SK-N-MC (cell line): ENCODE data around the gene SPON2.

Experiments
- DNase-seq: peaks from one replicate; pipeline ENCODE4 v3.0.0-alpha.2; 2011; ENCODE audit warnings: low read depth, low spot score
- H3K27ac ChIP-seq: fragments of 200-600 bp; sonication (generic); 2 replicates; pipeline ENCODE4 v1.5.1; 2016; ENCODE audit warnings: mixed run types
- H3K36me3 ChIP-seq: fragments of 200-600 bp; sonication (generic); 2 replicates; pipeline ENCODE4 v1.6.1; 2017; ENCODE audit warnings: antibody characterized with exemption, low read length, mixed read lengths; ENCODE audit not compliant: insufficient read depth
- H3K4me3 ChIP-seq: fragments of 200-600 bp; sonication (generic); 2 replicates; pipeline ENCODE4 v1.5.1; 2016
- H3K9ac ChIP-seq: fragments of 200-600 bp; sonication (generic); 2 replicates; pipeline ENCODE4 v1.8.0; 2017; ENCODE audit warnings: mixed run types, mixed read lengths; ENCODE audit not compliant: insufficient read length
- H3K9me3 ChIP-seq: fragments of 200-600 bp; sonication (generic); 2 replicates; pipeline ENCODE4 v1.6.1; 2017; ENCODE audit warnings: low read depth, mild to moderate bottlenecking, antibody characterized with exemption, low read length, moderate library complexity, mixed read lengths
- EZH2 ChIP-seq: fragments of 200-600 bp; sonication (generic); IDR thresholded peaks from one replicate; pipeline ENCODE4 v1.6.1; 2017; ENCODE audit warnings: antibody characterized with exemption
- FOXP2 ChIP-seq: optimal IDR thresholded peaks from 2 replicates; pipeline ENCODE3; 2011; ENCODE audit warnings: mild to moderate bottlenecking, moderate library complexity; ENCODE audit not compliant: insufficient read depth; ENCODE audit errors: extremely low read length, control extremely low read depth
- POLR2AphosphoS5 ChIP-seq: IDR thresholded peaks from 2 replicates; pipeline ENCODE4 v1.6.1; 2012; ENCODE audit warnings: mild to moderate bottlenecking, low read depth, low read length, borderline replicate concordance

The SPON2 gene

GRCh38 chr4:1179976-1180375 is 7.6 kb upstream of the SPON2 start:
- Histone ChIP-seq H3K27ac (no peak overlapping the region), H3K9ac (no peak overlapping the region), H3K4me3 (no peak overlapping the region), H3K36me3 (no peaks in the 10 kb centered on the region), H3K9me3 (no peaks in the 10 kb centered on the region)
- TF ChIP-seq POLR2AphosphoS5 (no peak), EZH2 (no peak), FOXP2 (no peak)
- no peak for DNase-seq

- Histone ChIP-seq H3K9ac (no peak overlapping the region), H3K27ac (no peak overlapping the region), H3K9me3 (no peaks in the 10 kb centered on the region), H3K4me3 (no peak overlapping the region), H3K36me3 (no peaks in the 10 kb centered on the region)
- TF ChIP-seq POLR2AphosphoS5 (no peak), EZH2 (no peak), FOXP2 (no peak)
- no peak for DNase-seq
These were observed 6.7 kb upstream of the SPON2 start for GRCh38 chr4:1179089-1179441.

GRCh38 chr4:1178300-1179088 is 6.1 kb upstream of the SPON2 start:
- Histone ChIP-seq H3K9me3 (no peaks in the 10 kb centered on the region), H3K36me3 (no peaks in the 10 kb centered on the region), H3K27ac (no peak overlapping the region), H3K4me3 (no peak overlapping the region), H3K9ac (no peak overlapping the region)
- DNase-seq, result no peak
- no peak for TF ChIP-seq EZH2
- TF ChIP-seq POLR2AphosphoS5, result no peak
- no peak for TF ChIP-seq FOXP2

- no peak for DNase-seq
- H3K36me3 ChIP-seq, result no peaks in the 10 kb centered on the region
- H3K9me3 ChIP-seq, result no peaks in the 10 kb centered on the region
- no peak for TF ChIP-seq FOXP2
- no peak for TF ChIP-seq POLR2AphosphoS5
- TF ChIP-seq EZH2, result no peak
- H3K4me3 ChIP-seq, result no peak overlapping the region
- no peak overlapping the region for H3K27ac ChIP-seq
- H3K9ac ChIP-seq, result no peak overlapping the region
These were observed 5.1 kb upstream of the SPON2 start for GRCh38 chr4:1177274-1178141.

GRCh38 chr4:1176398-1177273 is 4.3 kb upstream of the SPON2 start:
- H3K4me3 ChIP-seq, result no peak overlapping the region
- DNase-seq, result no peak
- H3K27ac ChIP-seq, result no peak overlapping the region
- no peak overlapping the region for H3K9ac ChIP-seq
- no peaks in the 10 kb centered on the region for H3K36me3 ChIP-seq
- no peaks in the 10 kb centered on the region for H3K9me3 ChIP-seq
- TF ChIP-seq EZH2 (no peak), FOXP2 (no peak)

GRCh38 chr4:1175635-1176229 is 3.3 kb upstream of the SPON2 start:
- no peak overlapping the region for H3K4me3 ChIP-seq
- H3K9me3 ChIP-seq, result no peaks in the 10 kb centered on the region
- no peaks in the 10 kb centered on the region for H3K36me3 ChIP-seq
- no peak overlapping the region for H3K27ac ChIP-seq
- H3K9ac ChIP-seq, result no peak overlapping the region
- no peak for DNase-seq
- no peak for TF ChIP-seq POLR2AphosphoS5
- no peak for TF ChIP-seq FOXP2
- no peak for TF ChIP-seq EZH2

- Histone ChIP-seq H3K4me3 (no peak overlapping the region), H3K9ac (no peak overlapping the region), H3K9me3 (no peaks in the 10 kb centered on the region), H3K36me3 (no peaks in the 10 kb centered on the region), H3K27ac (no peak overlapping the region)
- TF ChIP-seq EZH2 (no peak), POLR2AphosphoS5 (no peak), FOXP2 (no peak)
- no peak for DNase-seq
These were observed 2.7 kb upstream of the SPON2 start for GRCh38 chr4:1174941-1175634.

GRCh38 chr4:1172971-1173757 is 781 bp upstream of the SPON2 start:
- Histone ChIP-seq H3K9me3 (no peaks in the 10 kb centered on the region), H3K4me3 (peak overlapping the region; percentile 43), H3K9ac (peak overlapping the region; percentile 35), H3K27ac (peak overlapping the region; percentile 48), H3K36me3 (no peaks in the 10 kb centered on the region)
- DNase-seq, result no peak
- TF ChIP-seq POLR2AphosphoS5 (no peak), FOXP2 (no peak), EZH2 (no peak)
